ENCODE results near the gene ZP4.

Gene ZP4, protein sequence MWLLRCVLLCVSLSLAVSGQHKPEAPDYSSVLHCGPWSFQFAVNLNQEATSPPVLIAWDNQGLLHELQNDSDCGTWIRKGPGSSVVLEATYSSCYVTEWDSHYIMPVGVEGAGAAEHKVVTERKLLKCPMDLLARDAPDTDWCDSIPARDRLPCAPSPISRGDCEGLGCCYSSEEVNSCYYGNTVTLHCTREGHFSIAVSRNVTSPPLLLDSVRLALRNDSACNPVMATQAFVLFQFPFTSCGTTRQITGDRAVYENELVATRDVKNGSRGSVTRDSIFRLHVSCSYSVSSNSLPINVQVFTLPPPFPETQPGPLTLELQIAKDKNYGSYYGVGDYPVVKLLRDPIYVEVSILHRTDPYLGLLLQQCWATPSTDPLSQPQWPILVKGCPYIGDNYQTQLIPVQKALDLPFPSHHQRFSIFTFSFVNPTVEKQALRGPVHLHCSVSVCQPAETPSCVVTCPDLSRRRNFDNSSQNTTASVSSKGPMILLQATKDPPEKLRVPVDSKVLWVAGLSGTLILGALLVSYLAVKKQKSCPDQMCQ

DNA sequence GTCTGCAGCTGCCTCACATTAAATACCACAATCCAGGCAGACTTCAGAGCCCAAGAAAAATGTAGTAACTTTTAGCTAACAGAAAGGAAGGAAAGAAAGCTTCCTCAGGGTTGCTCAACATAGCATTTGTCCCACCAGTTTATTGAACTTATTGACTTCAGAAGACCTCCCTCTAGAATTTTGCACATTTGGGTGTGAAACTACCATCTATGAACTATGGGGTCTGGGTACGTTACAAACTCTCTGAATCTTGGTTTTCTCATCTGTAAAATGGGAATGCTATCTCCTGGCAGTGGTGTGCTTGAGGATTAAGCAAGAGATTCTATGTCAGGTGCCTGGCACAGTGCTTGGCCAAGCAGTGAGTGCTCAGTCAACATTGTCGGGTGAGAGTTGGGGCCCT is at the start of gene ZP4:
Gene ZP4 (minus strand): TSS at position 101 of the 400 bp plus-strand sequence. CDS start 287 bp downstream, outside the sequence.
- DNase-seq = no peak

DNA sequence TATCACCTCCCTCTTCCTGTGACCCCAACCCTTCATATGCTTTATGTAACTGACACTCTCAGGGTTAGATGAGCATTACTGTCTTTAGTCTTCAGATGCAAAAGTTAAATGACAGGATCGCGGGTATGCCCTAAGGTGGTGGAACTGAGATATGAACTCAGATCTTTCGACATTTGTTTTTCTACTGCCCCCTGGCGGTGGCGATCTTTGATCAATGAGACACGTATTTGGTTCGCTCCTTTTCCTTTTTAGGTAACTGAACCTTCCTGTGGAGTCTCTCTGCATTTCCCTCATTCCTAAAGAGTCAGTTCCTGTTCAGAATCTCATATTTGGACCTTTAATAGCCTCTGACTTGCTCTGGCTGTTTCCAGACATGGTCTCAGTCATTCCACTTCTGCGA is 47.8 kb upstream of the ZP4 start:
- no peak for DNase-seq

DNA sequence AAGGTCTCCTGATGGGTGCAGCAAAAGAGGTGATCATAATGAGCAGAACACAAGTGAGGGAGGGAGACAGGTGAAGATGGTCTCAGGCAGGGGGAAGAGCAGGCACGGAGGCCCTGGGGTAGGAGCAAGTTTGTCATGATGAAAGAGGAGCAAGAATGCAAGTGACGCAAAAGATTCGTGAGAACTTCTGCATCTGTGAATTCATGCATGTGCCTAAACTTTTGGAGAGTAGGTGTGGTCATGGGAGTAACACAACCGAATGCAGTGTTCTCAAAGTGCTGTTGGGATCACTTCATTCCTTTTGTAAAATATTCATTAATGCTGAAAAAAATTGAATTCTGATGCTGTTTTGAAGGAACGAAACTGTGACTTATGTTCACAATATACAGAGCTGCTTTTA is 47.3 kb upstream of the ZP4 start:
- no peak for DNase-seq

DNA sequence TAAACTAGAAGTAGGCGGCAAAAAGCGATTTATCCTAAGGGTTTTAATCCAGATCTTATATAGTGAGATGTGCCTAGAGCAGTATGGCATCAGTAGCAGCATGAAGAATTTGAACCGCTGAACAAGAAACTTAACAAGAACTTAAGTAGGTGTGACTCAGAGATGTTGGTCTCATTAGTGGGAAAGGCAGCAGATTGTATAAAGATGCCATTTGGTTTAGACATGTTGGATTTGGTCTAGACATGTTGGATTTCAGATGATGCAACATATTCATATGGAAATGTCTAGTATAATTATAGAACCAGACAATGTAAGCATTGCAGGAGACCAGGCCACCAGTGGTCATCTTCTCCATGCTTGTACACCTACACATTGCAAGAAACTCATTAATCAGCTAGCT is 42.1 kb upstream of the ZP4 start:
- no peak for DNase-seq

DNA sequence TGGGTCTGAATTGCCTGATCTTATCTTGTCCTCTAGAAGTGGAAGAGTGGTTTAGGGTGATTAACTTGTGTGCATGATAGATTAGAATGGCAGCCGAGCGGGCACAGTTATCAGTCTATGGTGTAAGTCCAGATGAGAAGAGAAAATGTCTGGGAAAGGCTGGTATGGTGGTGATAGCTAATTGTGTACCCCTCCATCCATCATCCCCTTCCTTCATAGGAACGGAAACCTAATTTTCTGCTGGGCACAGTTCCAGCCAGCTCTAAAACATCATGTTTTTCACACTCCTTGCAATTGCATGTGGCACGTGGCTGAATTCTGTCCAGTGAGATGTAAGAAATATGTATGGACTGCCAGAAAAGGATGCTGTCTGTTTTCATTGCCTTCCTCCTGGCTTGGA is 40.9 kb upstream of the ZP4 start:
- no peak for DNase-seq

DNA sequence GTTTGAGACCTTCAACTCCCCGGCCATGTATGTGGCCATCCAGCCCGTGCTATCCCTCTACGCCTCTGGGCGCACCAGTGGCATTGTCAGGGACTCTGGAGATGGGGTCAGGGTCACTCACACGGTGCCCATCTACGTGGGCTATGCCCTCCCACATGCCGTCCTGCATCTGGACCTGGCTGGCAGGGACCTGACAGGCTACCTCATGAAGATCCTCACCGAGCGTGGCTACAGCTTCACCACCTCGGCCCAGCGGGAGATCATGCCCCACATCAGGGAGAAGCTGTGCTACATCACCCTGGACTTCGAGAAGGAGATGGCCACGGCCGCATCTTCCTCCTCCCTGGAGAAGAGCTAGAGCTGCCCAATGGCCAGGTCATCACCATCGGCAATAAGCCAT is 36.5 kb upstream of the ZP4 start:
- DNase-seq = no peak

DNA sequence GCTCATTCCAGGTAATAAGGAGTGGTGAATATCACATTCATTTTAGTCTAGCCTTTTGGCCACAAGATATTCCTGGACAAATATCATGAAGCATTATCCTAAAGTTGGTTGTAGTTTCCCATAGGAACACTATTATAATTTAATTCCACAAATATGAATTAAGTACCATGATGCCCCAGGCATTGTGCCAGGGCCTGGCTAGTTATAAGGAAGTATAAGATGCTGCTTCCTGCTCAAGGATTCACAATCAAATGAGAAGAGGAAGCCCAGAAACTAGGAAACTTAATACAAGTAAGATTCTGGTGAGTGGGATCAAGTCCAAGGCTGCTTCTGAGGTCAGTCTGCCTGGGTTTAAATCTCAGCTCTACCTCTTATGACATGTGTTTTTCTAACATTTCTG is 30.6 kb upstream of the ZP4 start:
- no peak for DNase-seq

DNA sequence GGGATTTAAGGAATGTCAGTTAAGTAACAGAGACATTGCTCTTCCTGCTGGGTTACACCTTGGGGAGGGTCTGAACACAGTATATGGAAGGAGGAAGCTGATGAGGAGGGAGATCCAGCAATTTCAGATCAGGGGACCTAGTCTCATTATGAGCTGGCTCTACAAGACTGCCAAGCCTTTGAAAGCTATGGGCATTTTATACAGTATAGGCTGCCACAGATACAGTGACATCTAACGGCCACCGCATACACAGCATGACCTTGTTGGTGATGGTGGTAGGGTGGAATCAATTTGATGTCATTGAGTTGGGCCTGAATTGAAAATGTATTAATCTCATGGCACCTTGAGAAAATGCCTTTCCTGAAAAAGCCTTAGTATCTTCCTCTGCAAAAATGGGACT is 22.6 kb upstream of the ZP4 start:
- DNase-seq = no peak

DNA sequence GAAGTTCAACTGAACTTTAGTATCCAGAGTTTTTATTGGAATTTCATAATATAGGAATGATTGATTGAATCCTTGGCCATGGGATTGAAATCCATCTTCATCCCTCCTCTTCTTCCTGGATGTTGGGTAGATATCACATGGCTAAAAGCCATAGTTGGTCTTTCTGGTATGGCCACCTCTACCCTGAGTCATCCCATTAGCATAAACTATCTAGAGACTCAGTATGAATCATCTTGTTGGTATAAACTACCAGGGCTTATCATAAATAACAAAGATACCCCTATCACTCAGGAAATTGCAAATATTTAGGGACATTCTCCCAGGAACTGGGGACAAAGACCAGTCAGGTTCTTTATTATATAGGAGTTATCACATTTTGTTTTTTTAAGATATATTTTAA is 21.2 kb upstream of the ZP4 start:
- DNase-seq = no peak

DNA sequence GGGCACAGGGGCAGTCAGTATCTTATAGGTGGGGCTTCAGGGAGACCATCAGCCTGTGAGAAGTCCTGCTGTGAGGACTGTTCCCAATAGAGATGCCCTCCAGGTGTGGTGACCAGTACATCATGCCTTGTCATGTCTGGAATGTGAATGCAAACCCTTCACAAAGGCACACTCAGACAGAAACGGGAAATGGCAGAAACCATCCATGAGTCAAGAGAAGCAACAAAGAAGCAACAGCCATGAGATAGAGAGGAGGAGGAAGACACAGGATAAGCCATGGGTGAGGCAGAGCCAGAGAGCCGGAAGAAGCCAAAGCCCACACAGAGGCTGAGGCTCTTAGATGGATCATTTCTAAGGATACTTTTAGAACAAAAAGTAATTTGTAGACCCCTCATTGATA is 20.1 kb upstream of the ZP4 start:
- DNase-seq = no peak

DNA sequence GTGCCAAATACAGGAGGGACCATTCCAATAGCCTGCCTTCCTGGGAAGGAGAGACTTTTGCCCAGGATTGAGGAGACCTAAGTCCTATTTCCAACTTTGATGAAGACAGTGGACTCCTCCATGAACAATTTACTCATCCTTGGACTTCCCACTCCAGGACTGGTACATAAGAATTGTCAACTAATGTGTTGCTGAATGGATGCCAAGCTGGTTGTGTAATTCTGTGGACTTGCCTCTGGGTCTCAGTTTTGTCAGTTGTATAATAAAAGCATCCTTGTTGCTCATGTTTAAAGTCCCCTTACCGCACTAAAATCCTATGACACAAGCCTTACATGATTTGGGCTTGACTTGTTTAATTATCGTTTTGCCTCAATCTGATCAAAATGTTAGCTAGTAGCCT is 13.2 kb upstream of the ZP4 start:
- DNase-seq = no peak

DNA sequence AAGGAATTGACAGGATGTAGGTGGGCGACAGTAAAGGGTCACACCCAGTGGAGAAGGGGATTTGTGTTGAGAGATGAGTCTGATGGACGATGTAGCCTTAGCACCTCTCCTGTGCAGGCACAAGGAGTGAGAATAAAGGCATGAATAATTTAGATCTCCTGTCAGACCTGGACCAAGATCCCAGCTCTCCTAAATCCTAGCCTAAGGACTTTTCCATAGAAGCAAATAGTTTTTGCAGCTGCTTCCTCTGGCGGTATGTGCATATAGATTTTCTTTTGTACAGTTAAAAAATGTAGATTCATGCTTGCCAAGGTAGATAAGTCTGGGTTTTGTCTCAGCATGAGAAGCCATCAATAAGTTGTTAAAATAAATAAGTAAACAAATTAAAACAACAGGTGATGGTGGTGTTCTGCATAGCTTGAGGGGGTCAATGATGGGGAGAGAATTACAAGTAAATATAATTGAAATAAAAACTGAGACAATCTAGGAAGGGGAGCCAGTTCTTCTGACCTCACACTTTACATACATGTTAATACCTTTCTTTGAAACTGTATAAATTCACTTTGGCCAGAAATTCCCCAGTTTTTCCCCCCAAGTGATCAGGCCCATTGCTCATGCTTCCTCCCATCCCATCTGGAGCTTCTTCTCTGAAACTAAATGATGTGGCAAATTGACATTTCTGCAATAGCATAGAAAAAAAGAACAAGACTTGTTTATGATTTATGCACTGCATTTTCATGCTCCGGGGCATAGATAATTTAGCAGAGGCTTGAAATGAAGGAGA is 12.4 kb upstream of the ZP4 start:
- no peak for DNase-seq

DNA sequence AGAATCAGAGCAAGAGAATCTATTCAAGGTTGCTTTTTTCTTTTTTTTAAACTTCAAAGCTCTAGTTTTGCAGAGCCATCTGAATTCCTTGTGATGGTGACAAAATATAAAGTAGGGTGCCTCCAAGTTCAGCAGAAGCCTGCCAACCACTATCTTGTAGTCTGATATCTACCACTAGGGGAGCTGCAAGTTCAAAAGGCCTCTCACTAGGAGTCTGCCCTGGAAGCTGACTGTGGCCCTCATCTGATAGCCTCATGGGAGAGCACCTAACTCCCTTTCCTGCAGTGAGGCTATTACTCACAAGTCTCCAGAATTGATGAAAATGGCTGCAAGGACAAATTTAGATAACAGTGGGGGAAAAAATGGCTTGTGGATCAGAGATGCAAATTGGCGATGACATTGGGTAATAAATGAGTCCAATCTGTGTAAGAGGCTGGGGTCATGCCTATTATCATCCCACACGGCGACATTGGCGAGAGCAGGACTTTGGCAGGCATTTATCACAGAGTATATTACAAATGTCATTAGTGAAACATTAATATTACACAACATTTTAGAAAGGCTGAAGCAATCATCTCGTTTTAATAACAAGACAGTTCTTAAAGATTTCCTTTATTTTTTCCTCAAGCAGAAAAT is 10.7 kb upstream of the ZP4 start:
- DNase-seq = no peak

DNA sequence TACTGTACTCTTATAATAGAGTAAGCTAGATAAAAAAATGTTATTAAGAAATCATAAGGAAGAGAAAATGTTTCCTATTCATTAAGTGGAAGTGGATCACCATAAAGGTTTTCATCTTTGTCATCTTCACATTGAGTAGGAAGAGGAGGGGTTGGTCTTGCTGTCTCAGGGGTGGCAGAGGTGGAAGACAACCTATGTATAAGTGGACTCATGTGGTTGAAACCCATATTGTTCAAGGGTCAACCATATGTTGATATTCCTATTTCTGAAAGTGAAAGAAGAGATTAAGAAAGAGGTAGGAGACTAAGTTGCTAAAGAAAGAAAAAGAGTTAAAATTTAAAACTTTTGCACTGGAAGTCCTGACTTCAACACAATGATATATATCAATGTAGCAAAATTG is 4.9 kb upstream of the ZP4 start:
- no peak for DNase-seq

DNA sequence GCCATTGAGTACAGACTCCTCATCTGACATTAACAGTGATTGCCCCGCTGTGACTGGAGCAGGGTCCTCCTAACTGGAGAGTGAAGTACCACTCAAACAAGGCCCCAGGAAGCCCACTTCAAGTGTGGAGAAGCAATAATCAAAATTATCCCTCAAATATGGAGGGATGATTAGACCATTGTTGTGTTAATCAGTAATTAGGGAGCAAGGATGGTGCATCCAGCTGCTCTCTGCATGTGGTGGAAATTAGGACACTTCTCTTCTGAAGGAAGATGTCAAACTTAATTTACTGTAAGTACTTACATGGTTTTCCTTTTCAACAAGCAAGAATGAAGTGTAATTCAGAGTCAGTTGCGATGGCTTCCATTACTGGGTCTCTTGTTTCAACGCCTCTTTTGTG is 3.4 kb upstream of the ZP4 start:
- DNase-seq = no peak

DNA sequence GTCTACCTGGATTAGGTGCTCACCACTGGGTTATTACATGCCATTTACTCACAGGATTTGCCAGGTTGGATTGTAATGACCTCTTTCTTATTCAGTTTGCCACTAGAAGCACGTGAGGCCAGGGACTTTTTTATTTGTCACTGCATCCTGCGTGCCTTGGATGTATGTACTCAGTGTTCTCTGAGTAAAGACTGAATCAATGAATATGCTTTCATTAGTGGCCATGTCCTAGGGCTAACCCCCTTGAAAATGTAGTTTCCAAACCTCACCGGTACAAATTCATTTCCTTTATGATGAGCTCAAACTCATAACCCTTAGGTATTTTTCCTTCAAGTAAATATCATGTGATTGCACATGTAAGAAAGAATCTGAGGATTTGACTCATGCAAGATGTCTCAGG is 1.3 kb upstream of the ZP4 start:
- no peak for DNase-seq

DNA sequence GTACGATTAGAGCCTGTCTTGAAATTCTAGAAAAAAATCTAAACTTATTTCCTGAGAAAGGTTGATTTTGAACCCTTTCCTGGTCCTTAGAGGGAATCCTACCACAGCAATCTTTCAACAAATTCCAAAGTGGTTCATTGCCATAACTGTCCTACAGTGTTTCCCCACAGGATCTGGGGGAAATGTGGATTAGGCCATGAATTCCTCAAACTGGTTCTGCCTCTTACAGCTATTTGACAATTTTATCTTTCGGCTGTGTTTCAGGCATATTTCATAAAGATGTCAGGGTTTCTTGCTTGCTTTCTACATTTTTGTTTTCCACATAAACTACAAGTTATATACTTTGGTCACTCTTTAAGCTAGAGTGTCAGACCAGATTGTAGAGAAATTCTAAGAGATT is 544 bp upstream of the ZP4 start:
- no peak for DNase-seq

DNA sequence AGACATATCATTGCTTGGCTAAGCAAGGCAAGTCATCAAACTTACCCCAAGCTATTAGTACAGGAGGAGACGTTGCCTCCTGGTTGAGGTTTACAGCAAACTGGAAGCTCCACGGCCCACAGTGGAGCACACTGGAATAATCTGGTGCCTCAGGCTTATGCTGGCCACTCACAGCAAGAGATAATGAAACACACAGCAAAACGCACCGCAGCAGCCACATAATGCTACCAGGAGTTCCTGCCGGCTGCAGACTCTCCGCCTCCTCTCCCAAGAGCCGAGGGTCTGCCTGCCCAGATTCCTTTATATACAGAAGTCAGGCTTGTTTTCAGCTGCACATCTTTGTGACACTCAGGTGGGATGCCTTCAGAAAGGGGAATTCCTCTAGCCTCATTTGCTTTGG is 306 bp downstream of the ZP4 start:
- DNase-seq = no peak

DNA sequence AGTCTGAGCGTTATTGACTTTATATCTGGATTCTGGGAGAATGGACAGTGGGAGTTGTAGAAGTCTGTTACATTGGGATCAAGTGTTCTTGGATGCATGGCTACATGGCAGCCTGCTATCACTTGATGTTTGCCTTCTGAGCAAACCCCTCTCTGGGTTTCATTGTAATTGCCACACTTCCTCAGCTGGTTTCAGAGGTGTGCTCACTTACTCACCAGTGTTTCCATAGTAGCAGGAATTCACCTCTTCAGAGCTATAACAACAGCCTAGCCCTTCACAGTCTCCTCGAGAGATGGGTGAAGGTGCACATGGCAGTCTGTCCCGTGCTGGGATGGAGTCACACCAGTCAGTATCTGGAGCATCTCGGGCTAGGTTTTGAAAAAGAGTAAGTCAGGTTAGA is 2.6 kb downstream of the ZP4 start:
- no peak for DNase-seq

DNA sequence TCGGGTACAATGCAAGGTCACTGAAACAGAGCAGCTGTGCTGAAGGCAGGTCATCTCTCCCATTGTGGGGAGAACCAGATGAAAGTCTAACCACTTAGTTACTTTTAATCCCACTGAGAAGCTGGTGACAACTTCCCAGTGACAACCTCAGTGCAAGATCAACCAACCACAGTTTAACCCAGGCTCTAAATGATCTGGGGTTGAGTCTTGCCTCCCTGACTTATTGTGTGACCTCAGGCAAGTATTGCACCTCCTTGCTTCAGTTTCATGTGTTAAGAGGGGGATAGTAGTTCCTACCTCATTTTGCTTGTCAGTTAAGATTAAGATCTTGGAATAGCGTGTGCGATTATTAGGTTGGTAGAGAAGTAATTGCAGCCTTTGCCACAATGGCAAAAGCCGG is 3.2 kb downstream of the ZP4 start:
- DNase-seq = no peak

DNA sequence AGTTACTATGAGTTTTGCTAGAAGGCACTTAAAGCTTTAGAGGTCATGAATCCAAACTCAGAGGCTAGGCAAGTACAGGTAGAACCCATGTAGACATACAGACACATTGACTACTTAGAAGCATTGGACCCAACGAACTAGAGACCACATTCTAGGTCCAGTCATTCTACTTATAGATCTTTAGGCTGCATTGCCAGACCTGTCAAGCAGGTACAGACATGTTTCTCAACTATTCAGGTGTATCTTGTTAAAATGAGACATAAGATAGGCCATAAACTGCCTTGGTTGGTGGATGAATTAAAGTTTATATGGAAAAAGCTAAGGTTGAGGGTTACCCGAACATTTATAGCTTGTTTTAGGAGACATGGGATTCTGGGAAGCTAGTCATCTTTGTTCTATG is 6.5 kb downstream of the ZP4 start:
- no peak for DNase-seq

DNA sequence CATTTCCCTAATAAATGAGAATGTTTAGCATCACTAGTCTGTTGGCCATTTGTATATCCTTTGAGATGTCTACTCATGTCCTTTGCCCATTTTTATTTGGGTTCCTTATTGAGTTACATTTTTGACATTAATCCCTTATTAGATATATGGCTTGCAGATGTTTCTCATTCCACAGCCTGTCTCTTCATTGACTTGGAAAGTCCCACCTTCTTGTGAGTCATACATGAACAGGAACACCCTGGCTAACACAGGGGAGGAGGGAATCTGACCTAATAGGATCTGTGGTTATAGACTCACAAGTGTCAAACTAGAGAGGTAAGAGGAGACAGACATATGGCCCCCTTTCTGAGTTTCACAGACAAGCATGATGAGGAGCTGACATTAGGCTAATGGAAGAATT is 11.5 kb downstream of the ZP4 start:
- no peak for DNase-seq

DNA sequence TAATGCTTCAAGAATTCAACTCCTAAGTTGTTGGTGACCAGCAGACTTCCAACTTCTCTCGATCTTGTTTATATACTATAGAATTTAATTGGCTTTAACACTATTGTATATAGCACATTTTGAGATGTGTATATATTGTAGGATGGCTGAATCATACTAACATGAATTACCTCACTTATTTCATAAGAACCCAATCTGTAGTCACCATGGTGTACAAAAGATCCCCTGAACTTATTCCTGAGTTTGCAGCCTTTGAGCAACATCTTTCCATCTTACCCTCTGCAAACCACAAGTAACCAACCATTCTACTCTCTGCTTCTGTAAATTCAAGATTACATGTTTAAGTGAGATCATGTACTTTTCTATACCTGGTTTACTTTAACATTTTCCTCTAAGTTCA is 12.3 kb downstream of the ZP4 start:
- no peak for DNase-seq

DNA sequence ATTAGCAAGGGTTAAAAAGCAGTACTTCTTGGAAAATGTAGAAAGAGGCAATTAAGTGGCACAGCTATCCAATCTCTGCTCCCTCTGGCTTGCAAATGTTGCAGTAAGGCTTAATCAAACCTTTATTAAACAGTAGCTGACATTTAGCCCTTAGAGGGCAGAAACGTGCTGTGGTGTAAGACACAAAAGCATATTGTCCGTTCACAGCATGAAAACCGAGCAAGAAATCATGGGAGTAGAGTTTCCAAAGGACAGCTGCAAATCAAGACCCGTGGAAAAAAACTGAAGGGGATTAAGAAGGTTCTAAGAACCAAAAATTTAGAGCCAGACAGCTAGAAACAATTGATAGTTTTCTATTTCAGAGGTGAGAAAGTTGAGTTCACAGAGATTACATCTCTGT is 13.1 kb downstream of the ZP4 start:
- no peak for DNase-seq
